NT2/D1 (cell line): Measurements from ENCODE around the gene ROR1.

Source experiments
- SUZ12 ChIP-seq: IDR thresholded peaks from 2 replicates; pipeline ENCODE4 v1.6.1; 2011; ENCODE audit not compliant: insufficient read length, insufficient read depth; ENCODE audit errors: extremely low read depth
- YY1 ChIP-seq: IDR thresholded peaks from 2 replicates; pipeline ENCODE4 v1.6.1; 2011; ENCODE audit not compliant: insufficient read length, insufficient read depth

- TF ChIP-seq SUZ12: no peak
- no peak for TF ChIP-seq YY1
Measured at GRCh38 chr1:64062941-64063581, 289.2 kb downstream of the ROR1 start.
